Measurements from ENCODE around the gene BBLN. TPM values are rescaled to one million over a fixed set of nuclear protein-coding genes. Genes with fewer than 3 reads are reported as not detected.

The BBLN gene
- total and polyA plus RNA-seq, 4 donors = 13.4 to 42.1 (median 32.3) TPM

DNA sequence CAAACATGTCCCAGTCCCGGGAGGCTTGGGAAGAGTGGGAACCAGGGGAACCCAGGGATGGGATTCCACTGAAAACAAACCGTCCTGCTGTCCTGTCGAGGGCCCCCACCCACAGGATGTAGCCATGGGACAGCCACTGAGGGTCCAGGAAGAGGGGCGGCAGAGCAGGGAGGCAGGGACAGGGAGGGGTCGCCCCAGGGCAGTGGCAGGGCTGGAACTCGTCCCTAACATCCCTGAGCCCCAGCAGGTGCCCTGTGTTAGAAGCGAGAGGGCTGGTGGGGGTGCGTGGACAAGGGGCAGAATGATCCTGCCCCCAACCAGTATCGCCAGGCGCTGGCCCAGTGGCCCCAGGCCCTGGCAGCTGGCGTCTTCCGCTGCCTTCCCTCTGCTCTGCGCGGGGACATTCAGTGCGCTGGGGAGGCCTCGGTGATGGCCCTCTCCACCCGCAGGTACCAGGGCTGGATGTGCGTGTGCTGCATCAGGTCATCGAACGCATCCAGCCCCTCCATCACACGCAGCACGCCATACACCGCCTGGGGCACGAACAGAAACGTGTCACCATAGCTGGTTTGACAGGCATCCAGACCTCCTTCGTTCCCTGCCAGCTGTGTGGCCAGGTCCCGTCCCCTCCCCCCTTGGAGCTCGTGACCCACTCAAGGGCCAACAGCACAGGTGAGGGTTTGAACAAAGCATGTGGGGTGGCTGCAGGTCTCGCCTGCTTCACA lies 39.2 kb upstream of the BBLN start (continued):
- TF ChIP-seq, protein P1, sequence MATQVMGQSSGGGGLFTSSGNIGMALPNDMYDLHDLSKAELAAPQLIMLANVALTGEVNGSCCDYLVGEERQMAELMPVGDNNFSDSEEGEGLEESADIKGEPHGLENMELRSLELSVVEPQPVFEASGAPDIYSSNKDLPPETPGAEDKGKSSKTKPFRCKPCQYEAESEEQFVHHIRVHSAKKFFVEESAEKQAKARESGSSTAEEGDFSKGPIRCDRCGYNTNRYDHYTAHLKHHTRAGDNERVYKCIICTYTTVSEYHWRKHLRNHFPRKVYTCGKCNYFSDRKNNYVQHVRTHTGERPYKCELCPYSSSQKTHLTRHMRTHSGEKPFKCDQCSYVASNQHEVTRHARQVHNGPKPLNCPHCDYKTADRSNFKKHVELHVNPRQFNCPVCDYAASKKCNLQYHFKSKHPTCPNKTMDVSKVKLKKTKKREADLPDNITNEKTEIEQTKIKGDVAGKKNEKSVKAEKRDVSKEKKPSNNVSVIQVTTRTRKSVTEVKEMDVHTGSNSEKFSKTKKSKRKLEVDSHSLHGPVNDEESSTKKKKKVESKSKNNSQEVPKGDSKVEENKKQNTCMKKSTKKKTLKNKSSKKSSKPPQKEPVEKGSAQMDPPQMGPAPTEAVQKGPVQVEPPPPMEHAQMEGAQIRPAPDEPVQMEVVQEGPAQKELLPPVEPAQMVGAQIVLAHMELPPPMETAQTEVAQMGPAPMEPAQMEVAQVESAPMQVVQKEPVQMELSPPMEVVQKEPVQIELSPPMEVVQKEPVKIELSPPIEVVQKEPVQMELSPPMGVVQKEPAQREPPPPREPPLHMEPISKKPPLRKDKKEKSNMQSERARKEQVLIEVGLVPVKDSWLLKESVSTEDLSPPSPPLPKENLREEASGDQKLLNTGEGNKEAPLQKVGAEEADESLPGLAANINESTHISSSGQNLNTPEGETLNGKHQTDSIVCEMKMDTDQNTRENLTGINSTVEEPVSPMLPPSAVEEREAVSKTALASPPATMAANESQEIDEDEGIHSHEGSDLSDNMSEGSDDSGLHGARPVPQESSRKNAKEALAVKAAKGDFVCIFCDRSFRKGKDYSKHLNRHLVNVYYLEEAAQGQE (IDR thresholded peaks at IDR 0.05) = no peak
- TF ChIP-seq ATF3 (IDR thresholded peaks at IDR 0.05) (no peak), HNF4G (IDR thresholded peaks at IDR 0.05) (no peak)

- H3K4me1 ChIP-seq (ENCODE audit: control insufficient read depth in 4 of 4, insufficient read depth in 4 of 4, low read length in 3 of 4) = peaks cover 3 to 30% (median 19%) of the 10 kb centered on the region in 4 donors
- DNase-seq (ENCODE audit: low spot score) = no peak
- no peak overlapping the region for H3K4me3 ChIP-seq (ENCODE audit: low read depth in 1 of 3, low read length in 3 of 3)
- no peak overlapping the region for H3K9ac ChIP-seq (ENCODE audit: low read depth in 1 of 2, low read length in 2 of 2)
- H3K9me3 ChIP-seq (ENCODE audit: control insufficient read depth in 4 of 4, low read length in 3 of 4) = no peaks in the 10 kb centered on the region
- H3K36me3 ChIP-seq (ENCODE audit: control insufficient read depth in 4 of 4, insufficient read depth in 3 of 4, low read depth in 1 of 4, low read length in 3 of 4) = peaks cover 3 to 24% (median 7%) of the 10 kb centered on the region in 4 donors
- no peaks in the 10 kb centered on the region for H3K27me3 ChIP-seq (ENCODE audit: control insufficient read depth in 4 of 4, insufficient read depth in 4 of 4, low read length in 3 of 4)
- WGBS = 96% methylated on average over 5 of the region's 5 CpGs
- H3K27ac ChIP-seq (ENCODE audit: low read depth in 1 of 2, low read length in 2 of 2) = no peak overlapping the region
- TF ChIP-seq ZBTB33 (IDR thresholded peaks at IDR 0.05) = no peak
- TF ChIP-seq, protein P2, sequence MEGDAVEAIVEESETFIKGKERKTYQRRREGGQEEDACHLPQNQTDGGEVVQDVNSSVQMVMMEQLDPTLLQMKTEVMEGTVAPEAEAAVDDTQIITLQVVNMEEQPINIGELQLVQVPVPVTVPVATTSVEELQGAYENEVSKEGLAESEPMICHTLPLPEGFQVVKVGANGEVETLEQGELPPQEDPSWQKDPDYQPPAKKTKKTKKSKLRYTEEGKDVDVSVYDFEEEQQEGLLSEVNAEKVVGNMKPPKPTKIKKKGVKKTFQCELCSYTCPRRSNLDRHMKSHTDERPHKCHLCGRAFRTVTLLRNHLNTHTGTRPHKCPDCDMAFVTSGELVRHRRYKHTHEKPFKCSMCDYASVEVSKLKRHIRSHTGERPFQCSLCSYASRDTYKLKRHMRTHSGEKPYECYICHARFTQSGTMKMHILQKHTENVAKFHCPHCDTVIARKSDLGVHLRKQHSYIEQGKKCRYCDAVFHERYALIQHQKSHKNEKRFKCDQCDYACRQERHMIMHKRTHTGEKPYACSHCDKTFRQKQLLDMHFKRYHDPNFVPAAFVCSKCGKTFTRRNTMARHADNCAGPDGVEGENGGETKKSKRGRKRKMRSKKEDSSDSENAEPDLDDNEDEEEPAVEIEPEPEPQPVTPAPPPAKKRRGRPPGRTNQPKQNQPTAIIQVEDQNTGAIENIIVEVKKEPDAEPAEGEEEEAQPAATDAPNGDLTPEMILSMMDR (IDR thresholded peaks at IDR 0.05; ENCODE audit: low read depth, low read length, missing input control) = no peak
- TF ChIP-seq TAF1 (conservative IDR thresholded peaks at IDR 0.05) = no peak
Measured at GRCh38 chr9:128121466-128121810, 38.6 kb upstream of the BBLN start.

GRCh38 chr9:128121924-128122808 lies 37.9 kb upstream of the BBLN start:
- H3K4me1 ChIP-seq (ENCODE audit: control insufficient read depth in 4 of 4, insufficient read depth in 4 of 4, low read length in 3 of 4) = peaks cover 6 to 31% (median 18%) of the 10 kb centered on the region in 4 donors
- H3K4me3 ChIP-seq (ENCODE audit: low read depth in 1 of 3, low read length in 3 of 3) = no peak overlapping the region
- peaks cover 3 to 24% (median 7%) of the 10 kb centered on the region in 4 donors for H3K36me3 ChIP-seq (ENCODE audit: control insufficient read depth in 4 of 4, insufficient read depth in 3 of 4, low read depth in 1 of 4, low read length in 3 of 4)
- H3K27me3 ChIP-seq (ENCODE audit: control insufficient read depth in 4 of 4, insufficient read depth in 4 of 4, low read length in 3 of 4) = no peaks in the 10 kb centered on the region
- H3K27ac ChIP-seq (ENCODE audit: low read depth in 1 of 2, low read length in 2 of 2) = no peak overlapping the region
- H3K9ac ChIP-seq (ENCODE audit: low read depth in 1 of 2, low read length in 2 of 2) = no peak overlapping the region
- DNase-seq (ENCODE audit: low spot score) = no peak
- 90% methylated on average over 27 of the region's 27 CpGs for WGBS
- no peak for TF ChIP-seq HNF4G (IDR thresholded peaks at IDR 0.05)
- no peak for TF ChIP-seq RAD21 (IDR thresholded peaks at IDR 0.05)
- TF ChIP-seq FOXA2 (IDR thresholded peaks at IDR 0.05) = no peak
- no peak for TF ChIP-seq GABPA (IDR thresholded peaks at IDR 0.05 in 1 of 2, conservative IDR thresholded peaks at IDR 0.05 in 1 of 2)
- no peak for TF ChIP-seq YY1 (IDR thresholded peaks at IDR 0.05)
- TF ChIP-seq NR2F2 (IDR thresholded peaks at IDR 0.05) = no peak
- TF ChIP-seq JUND (IDR thresholded peaks at IDR 0.05) = no peak
- no peak for TF ChIP-seq ATF3 (IDR thresholded peaks at IDR 0.05)
- no peak for TF ChIP-seq MAX (IDR thresholded peaks at IDR 0.05)
- TF ChIP-seq RXRA (IDR thresholded peaks at IDR 0.05) = no peak
- H3K9me3 ChIP-seq (ENCODE audit: control insufficient read depth in 4 of 4, low read length in 3 of 4) = no peaks in the 10 kb centered on the region

Data from liver (tissue), 9 donors.